DMS53 (cell line): ENCODE data around the gene ICAM2.
"Not testable (repeated sequence)": the region's sequence is repeated elsewhere in the genome, so short reads cannot be mapped to it uniquely, and the experiment has no call there.

ENCODE experiments used
- DNase-seq: peaks from one replicate; lab custom pipeline; 2025; lab: John Stamatoyannopoulos, UW

ICAM2 gene

GRCh38 chr17:64009571-64010402 lies 10.6 kb downstream of the ICAM2 start:
- DNase-seq, result no peak

- DNase-seq, result no peak
Observed at GRCh38 chr17:64008830-64009229, 11.6 kb downstream of the ICAM2 start.

- no peak for DNase-seq
Observed at GRCh38 chr17:64008346-64008745, 12.1 kb downstream of the ICAM2 start.

GRCh38 chr17:64007838-64008282 lies 12.6 kb downstream of the ICAM2 start:
- DNase-seq, result no peak

- not testable (repeated sequence) for DNase-seq
Observed at GRCh38 chr17:64007089-64007837, 13.2 kb downstream of the ICAM2 start.

GRCh38 chr17:64006361-64007088 lies 13.9 kb downstream of the ICAM2 start:
- no peak for DNase-seq

GRCh38 chr17:64005734-64006167 lies 14.7 kb downstream of the ICAM2 start:
- DNase-seq, result peak; percentile 45

GRCh38 chr17:64004903-64005733 lies 15.3 kb downstream of the ICAM2 start:
- DNase-seq, result no peak

- DNase-seq, result no peak
Observed at GRCh38 chr17:64004218-64004770, 16.1 kb downstream of the ICAM2 start.

GRCh38 chr17:64003526-64004121 lies 16.8 kb downstream of the ICAM2 start:
- DNase-seq, result no peak

- DNase-seq, result no peak
Observed at GRCh38 chr17:64002658-64003525, 17.5 kb downstream of the ICAM2 start.

GRCh38 chr17:64001763-64002529 lies 18.5 kb downstream of the ICAM2 start:
- no peak for DNase-seq

GRCh38 chr17:64001091-64001579 lies 19.3 kb downstream of the ICAM2 start:
- no peak for DNase-seq

GRCh38 chr17:63999680-64000531 lies 20.5 kb downstream of the ICAM2 start:
- peak; percentile 15 for DNase-seq

- DNase-seq, result peak; percentile 17
Observed at GRCh38 chr17:63998721-63999679, 21.4 kb downstream of the ICAM2 start.

GRCh38 chr17:63998050-63998720 lies 22.2 kb downstream of the ICAM2 start, which contains the start of gene PRR29:
TSS of gene PRR29 (plus strand) at chr17:63998351. CDS start at chr17:63998365, 14 bp downstream.
- peak; percentile 84 for DNase-seq
